Activated naive CD4-positive, alpha-beta T cell treated with anti-CD3 and anti-CD28 coated beads, Interleukin-2, amount 10 ng/mL, durations not matched to agents 7 days and 5 days (primary cell): Measurements from ENCODE around the gene FHIT.
A peak's percentile ranks its signal among the peaks of the same experiment; 100 is the strongest.

Source experiments
- CTCF ChIA-PET: fragments of 350-600 bp; sonication (Branson Sonifier 250); formaldehyde crosslinking; loops from one replicate; lab custom pipeline; 2021; ENCODE audit warnings: antibody characterized with exemption; lab: Charles Lee
- DNase-seq: peaks from one replicate; pipeline ENCODE4 v3.0.0-alpha.2; 2020
- H3K27ac Mint-ChIP-seq: one replicate; pipeline ENCODE4 v1.8.0; 2021; ENCODE audit warnings: mild to moderate bottlenecking, moderate library complexity, mixed read lengths
- H3K27me3 Mint-ChIP-seq: one replicate; pipeline ENCODE4 v1.8.0; 2021; ENCODE audit warnings: mild to moderate bottlenecking, mixed read lengths
- H3K36me3 Mint-ChIP-seq: one replicate; pipeline ENCODE4 v1.8.0; 2021; ENCODE audit warnings: mixed read lengths
- H3K4me1 Mint-ChIP-seq: one replicate; pipeline ENCODE4 v1.8.0; 2021; ENCODE audit warnings: mixed read lengths
- H3K4me3 Mint-ChIP-seq: one replicate; pipeline ENCODE4 v1.8.0; 2021; ENCODE audit warnings: mild to moderate bottlenecking, moderate library complexity, mixed read lengths
- H3K9me3 Mint-ChIP-seq: one replicate; pipeline ENCODE4 v1.8.0; 2021; ENCODE audit warnings: mixed read lengths

Gene FHIT

GRCh38 chr3:59919586-59919985 is 1331.7 kb downstream of the FHIT start:
- Mint-ChIP-seq H3K27ac (peak overlapping the region; percentile 65), H3K9me3 (peaks cover 15% of the 10 kb centered on the region), H3K27me3 (no peaks in the 10 kb centered on the region), H3K36me3 (peaks cover 91% of the 10 kb centered on the region), H3K4me3 (no peak overlapping the region), H3K4me1 (peaks cover 59% of the 10 kb centered on the region)
- DNase-seq: no peak
- CTCF ChIA-PET: interaction anchor here (1.5 kb wide), 1 partner anchor 62 kb away, joined by 4 read pairs; no protein-coding TSS in a partner anchor

GRCh38 chr3:59914251-59914650 is 1337.0 kb downstream of the FHIT start:
- Mint-ChIP-seq H3K27me3 (no peaks in the 10 kb centered on the region), H3K36me3 (peaks cover 88% of the 10 kb centered on the region), H3K4me3 (no peak overlapping the region), H3K9me3 (peaks cover 6% of the 10 kb centered on the region), H3K4me1 (peaks cover 22% of the 10 kb centered on the region), H3K27ac (no peak overlapping the region)
- CTCF ChIA-PET: no interaction called here
- no peak for DNase-seq

GRCh38 chr3:59913645-59914044 is 1337.6 kb downstream of the FHIT start:
- DNase-seq: no peak
- peaks cover 82% of the 10 kb centered on the region for H3K36me3 Mint-ChIP-seq
- no peaks in the 10 kb centered on the region for H3K27me3 Mint-ChIP-seq
- CTCF ChIA-PET: no interaction called here
- H3K4me3 Mint-ChIP-seq: no peak overlapping the region
- H3K27ac Mint-ChIP-seq: no peak overlapping the region
- peaks cover 6% of the 10 kb centered on the region for H3K9me3 Mint-ChIP-seq
- peaks cover 16% of the 10 kb centered on the region for H3K4me1 Mint-ChIP-seq

- CTCF ChIA-PET: no interaction called here
- DNase-seq: no peak
- no peak overlapping the region for H3K27ac Mint-ChIP-seq
- no peak overlapping the region for H3K4me3 Mint-ChIP-seq
- H3K27me3 Mint-ChIP-seq: no peaks in the 10 kb centered on the region
- peaks cover 5% of the 10 kb centered on the region for H3K4me1 Mint-ChIP-seq
- peaks cover 74% of the 10 kb centered on the region for H3K36me3 Mint-ChIP-seq
- peaks cover 1% of the 10 kb centered on the region for H3K9me3 Mint-ChIP-seq
Measured at GRCh38 chr3:59908701-59909100, 1342.6 kb downstream of the FHIT start.

GRCh38 chr3:59908280-59908679 is 1343.0 kb downstream of the FHIT start:
- Mint-ChIP-seq H3K27ac (no peak overlapping the region), H3K36me3 (peaks cover 76% of the 10 kb centered on the region), H3K9me3 (peaks cover 1% of the 10 kb centered on the region), H3K4me3 (no peak overlapping the region), H3K27me3 (no peaks in the 10 kb centered on the region), H3K4me1 (peaks cover 5% of the 10 kb centered on the region)
- no peak for DNase-seq
- CTCF ChIA-PET: no interaction called here

GRCh38 chr3:59904296-59904695 is 1347.0 kb downstream of the FHIT start:
- CTCF ChIA-PET: no interaction called here
- H3K27ac Mint-ChIP-seq: no peak overlapping the region
- peaks cover 5% of the 10 kb centered on the region for H3K4me1 Mint-ChIP-seq
- no peaks in the 10 kb centered on the region for H3K27me3 Mint-ChIP-seq
- peaks cover 65% of the 10 kb centered on the region for H3K36me3 Mint-ChIP-seq
- H3K4me3 Mint-ChIP-seq: no peak overlapping the region
- DNase-seq: no peak
- H3K9me3 Mint-ChIP-seq: peaks cover 4% of the 10 kb centered on the region

GRCh38 chr3:59899061-59899460 is 1352.2 kb downstream of the FHIT start:
- Mint-ChIP-seq H3K27me3 (no peaks in the 10 kb centered on the region), H3K36me3 (peaks cover 64% of the 10 kb centered on the region), H3K27ac (no peak overlapping the region), H3K4me1 (peaks cover 26% of the 10 kb centered on the region), H3K9me3 (peaks cover 2% of the 10 kb centered on the region), H3K4me3 (no peak overlapping the region)
- CTCF ChIA-PET: no interaction called here
- DNase-seq: no peak

- H3K4me1 Mint-ChIP-seq: peaks cover 26% of the 10 kb centered on the region
- H3K27me3 Mint-ChIP-seq: no peaks in the 10 kb centered on the region
- peaks cover 2% of the 10 kb centered on the region for H3K9me3 Mint-ChIP-seq
- H3K36me3 Mint-ChIP-seq: peaks cover 55% of the 10 kb centered on the region
- no peak overlapping the region for H3K27ac Mint-ChIP-seq
- H3K4me3 Mint-ChIP-seq: no peak overlapping the region
- DNase-seq: no peak
- CTCF ChIA-PET: interaction anchor here (0.7 kb wide), 1 partner anchor 1174 kb away, joined by 3 read pairs; no protein-coding TSS in a partner anchor
Measured at GRCh38 chr3:59895972-59896371, 1355.3 kb downstream of the FHIT start.

- H3K36me3 Mint-ChIP-seq: peaks cover 60% of the 10 kb centered on the region
- H3K4me1 Mint-ChIP-seq: peaks cover 29% of the 10 kb centered on the region
- CTCF ChIA-PET: interaction anchor here (1.5 kb wide), 1 partner anchor 8 kb away, joined by 3 read pairs; no protein-coding TSS in a partner anchor
- no peak overlapping the region for H3K4me3 Mint-ChIP-seq
- no peaks in the 10 kb centered on the region for H3K9me3 Mint-ChIP-seq
- H3K27ac Mint-ChIP-seq: no peak overlapping the region
- no peaks in the 10 kb centered on the region for H3K27me3 Mint-ChIP-seq
- no peak for DNase-seq
Measured at GRCh38 chr3:59894425-59895121, 1356.7 kb downstream of the FHIT start.

- CTCF ChIA-PET: no interaction called here
- Mint-ChIP-seq H3K27ac (no peak overlapping the region), H3K4me1 (peaks cover 34% of the 10 kb centered on the region)
Measured at GRCh38 chr3:59890639-59891038, 1360.6 kb downstream of the FHIT start.

GRCh38 chr3:59886790-59887189 is 1364.5 kb downstream of the FHIT start:
- Mint-ChIP-seq H3K9me3 (peaks cover 11% of the 10 kb centered on the region), H3K36me3 (peaks cover 71% of the 10 kb centered on the region), H3K27ac (peak overlapping the region; percentile 7), H3K4me1 (peaks cover 33% of the 10 kb centered on the region), H3K27me3 (no peaks in the 10 kb centered on the region), H3K4me3 (no peak overlapping the region)
- no peak for DNase-seq
- CTCF ChIA-PET: no interaction called here

More at GRCh38 chr3:59890639-59891038, 1360.6 kb downstream of the FHIT start:
- no peaks in the 10 kb centered on the region for H3K27me3 Mint-ChIP-seq
- no peak for DNase-seq
- no peaks in the 10 kb centered on the region for H3K9me3 Mint-ChIP-seq
- H3K36me3 Mint-ChIP-seq: peaks cover 62% of the 10 kb centered on the region
- no peak overlapping the region for H3K4me3 Mint-ChIP-seq

- Mint-ChIP-seq H3K27ac (peak overlapping the region; percentile 66), H3K4me1 (peaks cover 39% of the 10 kb centered on the region), H3K27me3 (no peaks in the 10 kb centered on the region), H3K36me3 (peaks cover 66% of the 10 kb centered on the region), H3K9me3 (peaks cover 11% of the 10 kb centered on the region), H3K4me3 (no peak overlapping the region)
- CTCF ChIA-PET: interaction anchor here (0.6 to 1.2 kb wide), 2 partner anchors 8 to 28 kb away, joined by 3 read pairs; no protein-coding TSS in a partner anchor
- DNase-seq: no peak
Measured at GRCh38 chr3:59885899-59886400, 1365.3 kb downstream of the FHIT start.

- CTCF ChIA-PET: interaction anchor here (0.6 to 1.2 kb wide), 3 partner anchors 8 to 95 kb away, joined by 3 read pairs; no protein-coding TSS in a partner anchor
- Mint-ChIP-seq H3K27ac (peak overlapping the region; percentile 44), H3K4me1 (peaks cover 41% of the 10 kb centered on the region), H3K4me3 (no peak overlapping the region), H3K9me3 (peaks cover 11% of the 10 kb centered on the region), H3K36me3 (peaks cover 62% of the 10 kb centered on the region), H3K27me3 (no peaks in the 10 kb centered on the region)
- no peak for DNase-seq
Measured at GRCh38 chr3:59885101-59885500, 1366.2 kb downstream of the FHIT start.

- Mint-ChIP-seq H3K9me3 (peaks cover 11% of the 10 kb centered on the region), H3K27ac (no peak overlapping the region), H3K36me3 (peaks cover 61% of the 10 kb centered on the region), H3K4me1 (peaks cover 43% of the 10 kb centered on the region), H3K4me3 (no peak overlapping the region), H3K27me3 (no peaks in the 10 kb centered on the region)
- DNase-seq: no peak
- CTCF ChIA-PET: no interaction called here
Measured at GRCh38 chr3:59884409-59884808, 1366.8 kb downstream of the FHIT start.

- Mint-ChIP-seq H3K27ac (no peak overlapping the region), H3K9me3 (peaks cover 11% of the 10 kb centered on the region), H3K36me3 (peaks cover 68% of the 10 kb centered on the region), H3K4me3 (no peak overlapping the region), H3K27me3 (no peaks in the 10 kb centered on the region), H3K4me1 (peaks cover 51% of the 10 kb centered on the region)
- CTCF ChIA-PET: no interaction called here
- no peak for DNase-seq
Measured at GRCh38 chr3:59882746-59883145, 1368.5 kb downstream of the FHIT start.
